Urinary bladder (tissue), 4 donors: Measurements from ENCODE around the gene SMC5. TPM values are rescaled to one million over a fixed set of nuclear protein-coding genes. Genes with fewer than 3 reads are reported as not detected.
"Not testable (repeated sequence)": the region's sequence is repeated elsewhere in the genome, so short reads cannot be mapped to it uniquely, and the experiment has no call there.

Source experiments
- DNase-seq: peaks from one replicate; pipeline ENCODE4 v3.0.0-alpha.2; 2015; ENCODE audit errors: extremely low spot score
- H3K27ac ChIP-seq: one replicate; pipeline ENCODE4 v1.5.1; 2013; ENCODE audit warnings: low read depth, mild to moderate bottlenecking, moderate library complexity
- H3K36me3 ChIP-seq: one replicate; pipeline ENCODE4 v1.6.1; 2013; ENCODE audit warnings: mild to moderate bottlenecking, moderate library complexity; ENCODE audit not compliant: insufficient read depth
- H3K4me1 ChIP-seq: one replicate; pipeline ENCODE4 v1.6.1; 2013; ENCODE audit warnings: mild to moderate bottlenecking, moderate library complexity; ENCODE audit not compliant: insufficient read depth
- H3K4me3 ChIP-seq: one replicate; pipeline ENCODE4 v1.5.1; 2013; ENCODE audit warnings: low read depth, low read length
- WGBS: extraction: QIAGEN DNeasy Blood & Tissue Kit; methylation state at CpG from one replicate; pipeline ENCODE4 v1.1.7; 2013; 5-methylcytosine and 5-hydroxymethylcytosine counted together
- polyA plus RNA-seq: library from polyadenylated mRNA; stranded (reverse); fragments of 200-250 nt; gene quantifications from one replicate; pipeline ENCODE4 v1.2.3, GENCODE V29; 2013
- total RNA-seq: library from RNA; depleted of rRNA; stranded (reverse); fragments of >200 nt; gene quantifications from one replicate; pipeline ENCODE4 v1.2.3, GENCODE V29; 2014
- donor health status: healthy with polysubstance abuse.
- donor health status: healthy.

Gene SMC5
- total and polyA plus RNA-seq, 2 donors: 14.5 to 146 TPM

DNA sequence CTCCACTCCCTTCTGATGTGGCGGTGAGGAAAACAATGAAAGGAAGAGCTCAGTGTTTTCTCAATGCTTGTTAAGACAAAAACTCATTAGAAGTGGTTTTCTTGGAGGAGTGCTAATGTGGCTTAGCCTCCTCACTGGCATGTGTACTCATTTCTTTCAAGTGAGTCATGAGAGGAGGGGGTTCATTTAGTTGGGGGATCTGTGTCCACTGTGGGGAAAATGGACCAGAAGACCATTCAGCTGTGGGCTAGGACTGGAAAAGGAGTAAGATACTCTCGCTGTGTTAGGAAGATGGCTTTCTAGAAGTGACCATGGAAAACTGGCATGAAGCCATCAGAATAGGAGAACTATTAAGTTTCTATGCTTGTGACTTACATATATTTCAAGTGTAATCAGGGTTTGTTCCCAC lies 132.2 kb downstream of the SMC5 start:
- 80% methylated on average over 2 of the region's 2 CpGs for WGBS
- Histone ChIP-seq H3K4me3 (no peak overlapping the region), H3K36me3 (peaks cover 2% of the 10 kb centered on the region), H3K27ac (no peak overlapping the region), H3K4me1 (no peaks in the 10 kb centered on the region)
- no peak for DNase-seq

DNA sequence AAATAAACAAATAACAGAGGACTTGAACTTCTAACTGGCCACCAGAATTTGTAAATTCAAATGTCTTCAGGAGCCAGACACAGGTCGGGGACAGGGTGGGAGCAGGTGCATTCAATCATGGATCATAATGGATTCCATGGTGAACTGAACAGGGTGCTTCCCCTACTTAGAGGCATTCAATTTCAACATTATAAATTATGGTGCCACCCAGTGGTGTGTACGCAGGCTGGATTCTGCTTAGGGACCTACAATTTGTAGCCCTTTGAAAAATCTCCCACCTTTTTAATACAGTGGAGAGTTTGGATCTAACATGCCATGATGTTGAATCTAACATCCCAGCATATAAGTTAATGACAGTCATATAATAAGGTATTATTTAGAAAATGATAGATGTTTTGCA lies 133.4 kb downstream of the SMC5 start:
- H3K36me3 ChIP-seq: no peaks in the 10 kb centered on the region
- no peaks in the 10 kb centered on the region for H3K4me1 ChIP-seq
- DNase-seq: no peak
- H3K4me3 ChIP-seq: no peak overlapping the region
- 78% methylated on average over 2 of the region's 2 CpGs for WGBS
- H3K27ac ChIP-seq: no peak overlapping the region

DNA sequence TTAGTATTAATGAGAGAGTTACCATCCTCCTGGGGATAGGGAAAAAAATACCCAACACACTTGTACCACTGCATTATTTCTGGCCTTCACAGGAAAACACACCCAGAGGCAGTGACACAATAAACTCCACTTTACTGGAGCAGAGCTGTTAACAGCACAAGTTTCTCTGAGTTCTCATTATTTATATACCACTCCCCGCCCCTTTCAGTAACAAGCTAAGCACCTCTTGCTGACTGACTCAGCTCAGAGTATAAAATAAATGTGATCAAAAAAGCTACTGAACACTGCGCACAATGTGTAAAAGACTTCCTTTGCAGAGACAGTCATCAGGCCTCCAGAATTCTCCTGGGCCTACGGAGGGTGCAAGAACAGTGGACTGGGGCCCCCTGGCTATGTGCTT lies 134.1 kb downstream of the SMC5 start:
- DNase-seq: no peak
- 85% methylated on average over 3 of the region's 3 CpGs for WGBS
- Histone ChIP-seq H3K27ac (no peak overlapping the region), H3K4me3 (no peak overlapping the region), H3K4me1 (no peaks in the 10 kb centered on the region), H3K36me3 (no peaks in the 10 kb centered on the region)

DNA sequence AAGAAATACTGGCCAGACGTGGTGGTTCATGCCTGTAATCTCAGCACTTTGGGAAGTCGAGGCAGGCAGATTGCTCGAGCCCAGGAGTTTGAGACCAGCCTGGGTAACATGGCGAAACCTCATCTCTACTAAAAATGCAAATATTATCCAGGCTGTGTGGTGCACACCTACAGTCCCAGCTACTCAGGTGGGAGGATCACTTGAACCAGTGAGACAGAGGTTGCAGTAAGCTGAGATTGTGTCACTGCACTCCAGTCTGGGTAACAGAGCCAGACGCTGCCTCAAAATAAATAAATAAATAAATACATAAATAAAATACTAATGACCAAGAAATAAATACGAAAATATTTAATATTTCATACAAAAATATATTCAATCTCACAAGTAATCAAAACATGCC lies 136.9 kb downstream of the SMC5 start:
- peaks cover 4% of the 10 kb centered on the region for H3K4me1 ChIP-seq
- no peaks in the 10 kb centered on the region for H3K36me3 ChIP-seq
- no peak for DNase-seq
- WGBS: 92% methylated on average over 6 of the region's 6 CpGs
- no peak overlapping the region for H3K27ac ChIP-seq
- no peak overlapping the region for H3K4me3 ChIP-seq

DNA sequence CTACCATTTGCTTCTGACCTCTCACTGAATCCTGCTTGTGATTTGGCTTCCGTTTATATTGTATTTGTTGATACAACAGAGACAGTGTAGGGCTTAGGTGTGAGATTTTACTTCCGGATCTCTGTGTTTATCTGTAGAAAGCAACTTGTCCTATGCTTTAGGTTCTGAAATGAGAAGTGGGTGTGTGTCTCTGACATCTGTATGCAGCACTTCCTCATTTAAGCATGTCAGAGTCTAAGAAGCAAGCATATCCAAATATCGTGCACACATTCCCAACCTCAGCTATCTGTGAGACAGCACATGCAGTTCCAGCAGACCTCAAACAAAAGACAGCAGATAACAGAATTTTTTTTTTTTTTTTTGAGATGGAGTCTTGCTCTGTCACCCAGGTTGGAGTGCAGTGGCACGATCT lies 139.4 kb downstream of the SMC5 start:
- H3K27ac ChIP-seq: no peak overlapping the region
- DNase-seq: no peak
- H3K4me3 ChIP-seq: no peak overlapping the region
- H3K4me1 ChIP-seq: peaks cover 5% of the 10 kb centered on the region
- 47% methylated on average over 4 of the region's 4 CpGs for WGBS
- H3K36me3 ChIP-seq: no peaks in the 10 kb centered on the region

DNA sequence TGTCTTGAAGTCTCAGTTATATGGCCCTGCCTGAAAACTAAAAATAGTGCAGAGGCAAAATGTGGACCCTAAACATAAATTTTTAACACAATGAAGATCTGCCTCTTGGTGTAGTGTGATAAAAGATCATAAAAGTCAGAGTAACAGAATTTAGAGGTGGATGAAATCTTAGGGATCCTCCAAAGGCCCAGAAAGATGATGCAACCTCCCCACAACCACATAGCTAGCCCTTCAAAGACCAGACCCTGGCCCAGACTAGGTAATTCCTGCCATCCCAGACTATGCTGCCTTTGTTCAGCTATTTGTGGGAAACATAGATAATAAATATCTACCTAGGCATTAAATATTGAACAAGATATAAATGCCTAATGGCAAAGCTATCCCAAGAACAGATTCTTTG lies 140.4 kb downstream of the SMC5 start:
- peaks cover 8% of the 10 kb centered on the region for H3K4me1 ChIP-seq
- H3K27ac ChIP-seq: no peak overlapping the region
- H3K36me3 ChIP-seq: no peaks in the 10 kb centered on the region
- H3K4me3 ChIP-seq: no peak overlapping the region
- DNase-seq: no peak

DNA sequence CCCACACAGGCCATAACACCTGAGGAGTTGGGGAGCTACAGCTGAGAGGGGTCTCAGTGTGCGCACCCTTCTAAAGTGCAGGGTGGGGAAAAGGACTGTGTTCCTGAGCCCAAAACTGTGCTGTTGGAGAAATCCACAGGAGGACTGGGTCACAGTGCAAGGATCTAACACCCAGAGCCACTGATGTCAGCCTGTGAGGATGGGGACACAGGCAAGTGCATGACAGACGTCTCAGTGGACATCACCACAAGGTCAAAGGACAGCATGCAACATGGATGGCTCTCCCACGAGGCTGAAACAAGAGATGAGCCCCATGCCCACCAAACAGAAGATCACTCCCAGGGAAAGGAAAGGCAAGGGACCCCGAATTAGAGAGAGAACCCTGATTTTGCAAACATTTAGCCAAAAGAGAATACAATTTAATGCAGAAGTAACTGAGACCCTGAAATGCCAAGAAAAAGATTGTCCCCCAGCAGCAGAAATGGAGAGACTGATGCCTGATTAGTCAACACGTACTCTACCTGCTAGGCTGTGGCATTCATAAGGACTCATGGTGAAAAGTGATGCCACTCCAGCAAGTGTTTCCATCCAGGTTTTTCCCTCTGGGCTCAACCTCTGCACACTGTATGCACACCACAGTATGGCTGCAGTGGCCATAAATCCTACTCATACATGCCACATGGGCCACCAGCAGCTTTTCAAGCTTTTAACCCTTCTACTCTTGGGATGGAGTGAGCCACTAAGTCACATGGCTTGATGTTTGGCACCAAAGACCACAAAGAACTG lies 141.5 kb downstream of the SMC5 start:
- Histone ChIP-seq H3K4me1 (peaks cover 8% of the 10 kb centered on the region), H3K4me3 (no peak overlapping the region), H3K27ac (no peak overlapping the region), H3K36me3 (no peaks in the 10 kb centered on the region)
- WGBS: 89% methylated on average over 5 of the region's 5 CpGs
- no peak for DNase-seq

DNA sequence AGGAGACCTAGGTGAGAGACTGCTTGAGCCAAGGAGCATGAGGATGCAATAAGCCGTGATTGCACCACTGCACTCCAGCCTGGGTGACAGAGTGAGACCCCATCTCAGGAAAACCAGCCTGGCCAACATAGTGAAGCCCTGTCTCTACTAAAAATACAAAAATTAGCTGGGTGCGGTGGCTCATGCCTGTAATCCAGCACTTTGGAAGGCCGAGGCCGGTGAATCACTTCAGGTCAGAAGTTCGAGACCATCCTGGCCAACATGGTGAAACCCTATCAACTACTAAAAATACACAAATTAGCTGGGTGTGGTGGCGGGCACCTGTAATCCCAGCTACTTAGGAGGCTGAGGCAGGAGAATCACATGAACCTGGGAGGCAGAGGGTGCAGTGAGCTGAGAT lies 142.5 kb downstream of the SMC5 start:
- H3K27ac ChIP-seq, H3K36me3 ChIP-seq, DNase-seq, H3K4me3 ChIP-seq, H3K4me1 ChIP-seq: not testable (repeated sequence)
- 96% methylated on average over 6 of the region's 6 CpGs for WGBS

DNA sequence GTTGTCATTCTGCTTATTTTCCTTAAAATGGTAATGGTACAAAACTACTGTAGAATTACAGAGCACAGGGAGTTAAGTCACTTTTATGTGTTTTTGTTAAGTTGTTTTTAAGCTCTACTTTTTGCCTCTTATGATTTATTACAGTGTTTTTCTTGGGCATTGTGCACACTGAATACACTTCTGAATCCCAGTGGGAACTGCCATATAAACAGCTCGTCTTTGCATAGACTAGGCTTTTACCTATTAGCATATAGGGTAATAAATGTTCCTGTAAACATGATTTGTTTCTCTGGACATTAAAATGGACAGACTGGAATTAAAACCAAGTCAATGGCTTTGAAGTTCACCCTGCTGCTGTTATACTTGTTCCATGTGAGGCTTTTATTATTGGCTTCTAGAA lies 143.4 kb downstream of the SMC5 start:
- WGBS: 19% methylated on average over 1 of the region's 1 CpG
- Histone ChIP-seq H3K4me1 (peaks cover 8% of the 10 kb centered on the region), H3K27ac (no peak overlapping the region), H3K4me3 (no peak overlapping the region), H3K36me3 (no peaks in the 10 kb centered on the region)
- DNase-seq: no peak

DNA sequence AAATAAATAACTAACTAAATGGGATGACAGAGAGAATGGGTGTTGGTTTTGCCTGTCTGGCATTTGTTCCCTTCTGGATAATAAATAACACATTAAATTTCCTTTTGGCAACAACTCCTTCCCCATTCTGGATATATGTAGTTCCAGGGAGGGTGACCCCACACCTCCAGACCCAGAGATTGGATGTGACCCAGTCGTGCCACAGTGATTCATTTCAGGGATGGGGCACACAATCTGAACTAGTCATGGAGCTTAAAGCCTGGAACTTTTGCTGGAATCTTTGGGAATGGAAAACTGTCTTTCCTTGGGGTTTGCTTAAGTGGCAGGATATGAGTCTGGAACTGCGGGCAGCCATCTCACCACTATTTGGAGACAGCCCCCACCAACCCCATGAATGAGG lies 144.4 kb downstream of the SMC5 start:
- 81% methylated on average over 2 of the region's 2 CpGs for WGBS
- Histone ChIP-seq H3K36me3 (no peaks in the 10 kb centered on the region), H3K4me1 (peaks cover 8% of the 10 kb centered on the region), H3K27ac (no peak overlapping the region), H3K4me3 (no peak overlapping the region)
- DNase-seq: no peak

DNA sequence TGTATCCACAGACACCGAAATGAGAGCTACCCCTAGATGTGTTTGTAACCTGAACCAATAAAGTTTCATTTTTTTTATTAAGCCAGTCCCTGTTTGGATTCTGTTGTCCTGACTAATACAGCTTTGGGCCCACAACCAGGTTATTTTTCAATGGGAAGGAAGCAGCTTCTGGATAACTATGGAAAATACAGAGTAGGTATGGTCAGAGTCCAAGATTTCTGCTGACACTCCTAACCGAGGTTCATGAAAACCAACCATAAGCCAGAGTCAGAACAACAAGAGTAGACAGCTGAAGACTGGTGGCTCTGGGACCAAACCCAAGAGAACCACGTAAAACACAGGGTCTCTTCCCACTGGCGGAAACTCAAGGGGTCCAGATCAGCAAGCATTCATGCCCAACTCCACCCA lies 144.8 kb downstream of the SMC5 start:
- no peaks in the 10 kb centered on the region for H3K36me3 ChIP-seq
- no peak overlapping the region for H3K4me3 ChIP-seq
- DNase-seq: no peak
- 60% methylated on average over 4 of the region's 4 CpGs for WGBS
- H3K27ac ChIP-seq: no peak overlapping the region
- peaks cover 8% of the 10 kb centered on the region for H3K4me1 ChIP-seq

DNA sequence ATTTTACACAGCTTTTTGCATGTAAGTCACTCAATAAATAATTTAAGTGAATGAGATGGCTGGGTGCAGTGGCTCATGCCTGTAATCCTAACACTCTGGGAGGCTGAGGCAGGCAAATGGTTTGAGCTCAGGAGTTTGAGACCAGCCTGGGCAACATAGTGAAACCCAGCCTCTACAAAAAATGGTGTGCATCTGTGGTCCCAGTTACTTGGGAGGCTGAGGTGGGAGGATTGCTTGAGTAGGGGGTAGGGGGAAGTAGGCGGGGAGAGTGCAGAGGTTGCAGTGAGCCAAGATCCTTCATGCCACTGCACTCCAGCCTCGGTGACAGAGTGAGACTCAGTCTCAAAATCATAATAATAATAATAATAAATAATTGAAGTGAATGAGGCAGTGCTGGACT lies 145.5 kb downstream of the SMC5 start:
- H3K4me3 ChIP-seq: no peak overlapping the region
- peaks cover 8% of the 10 kb centered on the region for H3K4me1 ChIP-seq
- no peaks in the 10 kb centered on the region for H3K36me3 ChIP-seq
- WGBS: 86% methylated on average over 2 of the region's 2 CpGs
- DNase-seq: no peak
- no peak overlapping the region for H3K27ac ChIP-seq
